HG02798 (cell line): Measurements from ENCODE around the gene P3H2.
A peak's percentile ranks its signal among the peaks of the same experiment; 100 is the strongest.

Experiments used
- ATAC-seq: cut with Tn5 transposase; IDR thresholded peaks from one replicate; pipeline ENCODE4 v1.9.1; 2021; ENCODE audit warnings: mild to moderate bottlenecking; ENCODE audit not compliant: unreplicated experiment, poor library complexity

Gene P3H2

GRCh38 chr3:189999718-190000117 lies 121.0 kb downstream of the P3H2 start:
- no peak for ATAC-seq

GRCh38 chr3:189995129-189995528 lies 125.6 kb downstream of the P3H2 start:
- ATAC-seq = no peak

GRCh38 chr3:189990826-189991225 lies 129.9 kb downstream of the P3H2 start:
- no peak for ATAC-seq

GRCh38 chr3:189988854-189989253 lies 131.8 kb downstream of the P3H2 start:
- ATAC-seq = no peak

- ATAC-seq = no peak
Measured at GRCh38 chr3:189988322-189988721, 132.4 kb downstream of the P3H2 start.

GRCh38 chr3:189985948-189986347 lies 134.7 kb downstream of the P3H2 start:
- no peak for ATAC-seq

GRCh38 chr3:189983612-189984011 lies 137.1 kb downstream of the P3H2 start:
- ATAC-seq = no peak

- no peak for ATAC-seq
Measured at GRCh38 chr3:189982321-189982945, 138.3 kb downstream of the P3H2 start.

GRCh38 chr3:189981668-189982067 lies 139.0 kb downstream of the P3H2 start:
- ATAC-seq = no peak

- ATAC-seq = no peak
Measured at GRCh38 chr3:189978753-189979152, 141.9 kb downstream of the P3H2 start.

- no peak for ATAC-seq
Measured at GRCh38 chr3:189977174-189977573, 143.5 kb downstream of the P3H2 start.

- no peak for ATAC-seq
Measured at GRCh38 chr3:189975391-189975990, 145.2 kb downstream of the P3H2 start.

- no peak for ATAC-seq
Measured at GRCh38 chr3:189974359-189974758, 146.3 kb downstream of the P3H2 start.

- peak; percentile 82 for ATAC-seq
Measured at GRCh38 chr3:189967254-189967865, 153.3 kb downstream of the P3H2 start.

GRCh38 chr3:189966843-189967242 lies 153.9 kb downstream of the P3H2 start:
- peak; percentile 63 for ATAC-seq

- no peak for ATAC-seq
Measured at GRCh38 chr3:189964623-189965332, 155.9 kb downstream of the P3H2 start.

- ATAC-seq = no peak
Measured at GRCh38 chr3:189962466-189962865, 158.2 kb downstream of the P3H2 start.

- peak; percentile 85 for ATAC-seq
Measured at GRCh38 chr3:189961522-189962161, 159.1 kb downstream of the P3H2 start.

- ATAC-seq = peak; percentile 6
Measured at GRCh38 chr3:189961086-189961485, 159.6 kb downstream of the P3H2 start.

- no peak for ATAC-seq
Measured at GRCh38 chr3:189954733-189955665, 165.7 kb downstream of the P3H2 start.
